Measurements from ENCODE around the gene UNC5A.

The UNC5A gene

DNA sequence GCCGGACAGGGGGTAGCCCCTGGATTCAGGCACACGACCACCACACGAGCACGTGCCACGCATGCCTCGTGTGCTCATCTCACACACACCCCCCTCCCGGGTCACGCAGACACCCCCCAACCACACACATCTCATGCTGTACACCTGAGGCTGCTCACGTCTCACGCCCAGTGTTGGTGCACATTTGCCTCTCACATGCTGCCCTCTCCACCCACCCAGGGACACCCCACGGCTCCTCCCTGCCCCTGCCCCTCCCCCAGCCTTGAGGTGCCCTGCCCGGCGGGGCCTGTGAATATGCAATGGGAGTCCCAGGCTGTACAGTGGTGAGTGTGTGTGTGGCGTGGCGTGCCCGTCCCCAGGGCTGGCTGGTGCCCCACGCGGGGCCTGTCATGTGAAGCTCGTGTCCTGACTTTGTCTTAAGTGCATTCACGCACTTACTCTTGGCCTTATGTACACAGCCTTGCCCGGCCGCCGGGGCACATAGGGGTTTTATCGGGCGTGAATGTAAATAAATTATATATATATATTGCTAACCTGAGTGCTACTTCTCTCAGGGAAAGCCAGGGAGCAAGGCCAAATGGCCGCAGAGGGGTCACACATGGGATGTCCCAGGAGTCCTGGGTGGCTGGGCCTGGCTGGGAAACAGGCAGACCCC, 70.1 kb downstream of the UNC5A start:
- Histone ChIP-seq H3K27ac (ENCODE audit: low read length) (no peak overlapping the region), H4K20me1 (ENCODE audit: insufficient read depth, low read length) (peaks cover 11% of the 10 kb centered on the region; the same call in 1 of the 2 replicates), H3K4me2 (ENCODE audit: insufficient read depth, low read length) (no peak overlapping the region), H3K4me3 (ENCODE audit: low read depth in 1 of 2, low read length in 2 of 2) (no peak overlapping the region), H3K27me3 (ENCODE audit: insufficient read depth, low read length, poor library complexity) (peaks cover 20% of the 10 kb centered on the region), H2AFZ (ENCODE audit: low read depth, low read length) (no peak overlapping the region), H3K9me3 (ENCODE audit: insufficient read depth, low read length, severe bottlenecking) (no peaks in the 10 kb centered on the region), H3K4me1 (ENCODE audit: insufficient read depth, low read length) (peaks cover 22% of the 10 kb centered on the region), H3K36me3 (ENCODE audit: insufficient read depth, low read length) (no peaks in the 10 kb centered on the region), H3K9ac (ENCODE audit: low read depth, low read length) (no peak overlapping the region), H3K79me2 (ENCODE audit: insufficient read depth, low read length) (no peaks in the 10 kb centered on the region)
- DNase-seq: no peak
- no peak for TF ChIP-seq CTCF (IDR thresholded peaks at IDR 0.05; ENCODE audit: borderline replicate concordance, extremely low read depth, low read length, poor library complexity, severe bottlenecking)
- TF ChIP-seq EZH2 (IDR thresholded peaks at IDR 0.05; ENCODE audit: borderline replicate concordance, low read depth, low read length, severe bottlenecking): no peak
- no peak for ATAC-seq (ENCODE audit: insufficient read depth, low read depth)

DNA sequence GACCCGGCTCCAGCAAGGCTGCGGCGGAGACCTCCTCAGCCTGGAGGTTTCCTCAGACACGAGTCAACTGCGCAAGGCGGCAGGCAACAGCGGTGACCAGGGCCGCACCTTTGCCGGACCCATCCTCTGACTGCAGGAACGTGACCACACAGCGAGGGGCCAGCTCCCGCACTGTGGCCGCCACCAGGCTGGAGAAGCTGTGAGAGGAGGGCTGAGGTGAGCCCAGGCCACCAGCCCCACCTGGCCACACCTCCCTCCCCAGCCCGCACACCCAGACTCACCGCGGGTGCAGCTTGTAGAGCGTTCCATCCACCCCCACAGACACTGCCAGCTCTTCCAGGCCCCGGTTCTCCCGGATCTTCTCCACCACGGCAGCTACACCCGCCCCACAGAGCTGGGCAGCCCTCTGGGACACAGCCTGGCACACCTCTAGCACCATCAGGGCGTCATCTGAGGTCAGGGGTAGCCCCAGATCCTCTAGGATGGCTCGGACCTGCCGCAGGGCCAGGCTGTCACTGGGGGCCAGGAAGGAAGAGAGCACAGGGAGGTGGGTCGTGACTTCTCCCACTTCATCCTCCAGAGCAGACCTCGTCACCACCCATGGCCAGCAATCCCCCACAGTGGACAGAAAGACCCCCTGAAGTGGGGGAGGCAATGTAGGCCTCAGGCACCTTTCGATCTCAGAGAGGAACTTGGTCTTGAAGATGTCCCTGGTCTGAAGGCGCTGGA, 70.8 kb downstream of the UNC5A start:
- ATAC-seq (ENCODE audit: insufficient read depth, low read depth): no peak
- TF ChIP-seq CTCF (IDR thresholded peaks at IDR 0.05; ENCODE audit: borderline replicate concordance, extremely low read depth, low read length, poor library complexity, severe bottlenecking) (no peak), EZH2 (IDR thresholded peaks at IDR 0.05; ENCODE audit: borderline replicate concordance, low read depth, low read length, severe bottlenecking) (no peak)
- Histone ChIP-seq H3K9ac (ENCODE audit: low read depth, low read length) (no peak overlapping the region), H3K9me3 (ENCODE audit: insufficient read depth, low read length, severe bottlenecking) (no peaks in the 10 kb centered on the region), H3K27me3 (ENCODE audit: insufficient read depth, low read length, poor library complexity) (peaks cover 13% of the 10 kb centered on the region), H3K4me2 (ENCODE audit: insufficient read depth, low read length) (no peak overlapping the region), H3K36me3 (ENCODE audit: insufficient read depth, low read length) (no peaks in the 10 kb centered on the region), H3K27ac (ENCODE audit: low read length) (no peak overlapping the region), H2AFZ (ENCODE audit: low read depth, low read length) (no peak overlapping the region), H3K79me2 (ENCODE audit: insufficient read depth, low read length) (no peaks in the 10 kb centered on the region), H3K4me3 (ENCODE audit: low read depth in 1 of 2, low read length in 2 of 2) (no peak overlapping the region), H4K20me1 (ENCODE audit: insufficient read depth, low read length) (peaks cover 6% of the 10 kb centered on the region; the same call in 1 of the 2 replicates), H3K4me1 (ENCODE audit: insufficient read depth, low read length) (peaks cover 15% of the 10 kb centered on the region)
- DNase-seq: no peak

DNA sequence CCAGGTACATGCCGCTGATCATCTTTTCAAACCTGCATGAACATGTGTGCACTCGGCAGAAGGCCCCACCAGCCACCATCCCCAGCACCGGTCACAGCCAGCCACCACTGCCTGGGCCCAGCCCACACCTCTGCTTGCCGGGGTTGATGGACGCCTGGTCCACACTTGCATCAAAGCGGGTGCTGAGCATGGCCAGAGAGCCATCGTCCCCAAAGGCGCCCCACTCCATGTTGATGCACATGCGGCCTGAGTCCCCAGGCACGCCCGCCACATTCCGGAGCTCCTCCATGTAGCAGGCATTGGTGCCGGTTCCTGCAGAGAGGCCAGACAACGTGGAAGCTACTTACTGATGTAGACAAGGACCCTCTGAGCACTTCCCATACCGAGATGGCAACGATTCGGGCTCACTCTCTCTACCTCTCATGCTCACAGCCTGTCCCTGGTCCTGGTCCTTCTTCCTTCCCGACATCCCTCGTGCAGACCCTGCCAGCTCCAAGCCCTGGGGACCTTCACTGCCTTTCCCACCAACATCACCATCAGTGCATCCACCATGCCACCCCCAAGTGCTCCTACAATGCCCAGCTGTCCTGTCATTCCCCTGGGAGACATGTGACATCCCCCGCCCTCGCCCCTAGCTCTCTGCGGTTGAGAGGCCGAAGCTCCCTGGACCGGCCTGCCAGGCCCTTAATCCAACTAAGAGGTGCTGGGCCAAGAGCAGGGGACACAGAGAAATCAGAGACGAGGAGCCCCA, 71.6 kb downstream of the UNC5A start:
- H2AFZ ChIP-seq (ENCODE audit: low read depth, low read length): no peak overlapping the region
- H3K27me3 ChIP-seq (ENCODE audit: insufficient read depth, low read length, poor library complexity): peaks cover 5% of the 10 kb centered on the region
- ATAC-seq (ENCODE audit: insufficient read depth, low read depth) (no peak), DNase-seq (no peak)
- H3K36me3 ChIP-seq (ENCODE audit: insufficient read depth, low read length): no peaks in the 10 kb centered on the region
- H4K20me1 ChIP-seq (ENCODE audit: insufficient read depth, low read length): peaks cover 3% of the 10 kb centered on the region; the same call in 1 of the 2 replicates
- no peaks in the 10 kb centered on the region for H3K9me3 ChIP-seq (ENCODE audit: insufficient read depth, low read length, severe bottlenecking)
- TF ChIP-seq EZH2 (IDR thresholded peaks at IDR 0.05; ENCODE audit: borderline replicate concordance, low read depth, low read length, severe bottlenecking): no peak
- no peak for TF ChIP-seq CTCF (IDR thresholded peaks at IDR 0.05; ENCODE audit: borderline replicate concordance, extremely low read depth, low read length, poor library complexity, severe bottlenecking)
- no peak overlapping the region for H3K4me3 ChIP-seq (ENCODE audit: low read depth in 1 of 2, low read length in 2 of 2)
- no peak overlapping the region for H3K4me2 ChIP-seq (ENCODE audit: insufficient read depth, low read length)
- no peaks in the 10 kb centered on the region for H3K79me2 ChIP-seq (ENCODE audit: insufficient read depth, low read length)
- H3K4me1 ChIP-seq (ENCODE audit: insufficient read depth, low read length): peaks cover 7% of the 10 kb centered on the region; the same call in 1 of the 2 replicates
- no peak overlapping the region for H3K9ac ChIP-seq (ENCODE audit: low read depth, low read length)
- no peak overlapping the region for H3K27ac ChIP-seq (ENCODE audit: low read length)
